ENCODE results near the gene SPOCK3. TPM values are rescaled to one million over a fixed set of nuclear protein-coding genes. Genes with fewer than 3 reads are reported as not detected.

Gene SPOCK3
- total and polyA plus RNA-seq, 2 donors (not counting 3 experiments of a cell fraction or from before 2014, with no cell fraction given) = 0.10 TPM; not detected in 1

- ChIA-PET CTCF (no interaction called here), POLR2A (no interaction called here)
- Histone ChIP-seq H3K36me3 (ENCODE audit: control insufficient read depth in 2 of 2, extremely low read depth in 1 of 2, insufficient read depth in 2 of 2, low read length in 2 of 2) (no peaks in the 10 kb centered on the region), H3K4me2 (ENCODE audit: insufficient read depth, low read length) (no peak overlapping the region), H4K20me1 (replicated peaks; ENCODE audit: control insufficient read depth, extremely low read depth, insufficient read depth, low read length) (no peaks in the 10 kb centered on the region), H3K9ac (replicated peaks; ENCODE audit: extremely low read depth, insufficient read depth, low read length) (no peak overlapping the region), H3K9me1 (replicated peaks; ENCODE audit: control insufficient read depth, extremely low read depth, insufficient read depth, low read length) (no peaks in the 10 kb centered on the region), H3K79me2 (ENCODE audit: control insufficient read depth, insufficient read depth, low read length) (no peaks in the 10 kb centered on the region), H3K4me3 (replicated peaks in 1 of 3; ENCODE audit: insufficient read depth in 1 of 3, low read depth in 1 of 3, low read length in 3 of 3) (no peak overlapping the region), H3K9me3 (replicated peaks; ENCODE audit: control insufficient read depth, insufficient read depth, low read length) (no peaks in the 10 kb centered on the region), H3K27me3 (ENCODE audit: control insufficient read depth in 2 of 2, insufficient read depth in 2 of 2, low read length in 2 of 2) (no peaks in the 10 kb centered on the region), H2AFZ (ENCODE audit: low read depth, low read length) (no peak overlapping the region), H3K27ac (ENCODE audit: insufficient read depth, low read depth, low read length) (no peak overlapping the region), H3K4me1 (ENCODE audit: control insufficient read depth, extremely low read depth, insufficient read depth, low read length) (no peaks in the 10 kb centered on the region)
- intact Hi-C loops (cut with micrococcal nuclease) = no loop called here
- BruUV-seq (replicated peaks) = no TSS peak
- no peak for DNase-seq (ENCODE audit: low read depth, low spot score)
- FAIRE-seq = no peak
- dilution Hi-C loops (cut with MboI; ENCODE audit: extremely low pct_ligation_motif_present, low sequenced_read_pairs) = no loop called here
- TF ChIP-seq, protein P1, sequence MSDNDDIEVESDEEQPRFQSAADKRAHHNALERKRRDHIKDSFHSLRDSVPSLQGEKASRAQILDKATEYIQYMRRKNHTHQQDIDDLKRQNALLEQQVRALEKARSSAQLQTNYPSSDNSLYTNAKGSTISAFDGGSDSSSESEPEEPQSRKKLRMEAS (IDR thresholded peaks at IDR 0.05; ENCODE audit: insufficient read depth, insufficient read length) = no peak
- no peak for TF ChIP-seq POLR2A (IDR thresholded peaks at IDR 0.05; ENCODE audit: low read depth, low read length)
- TF ChIP-seq FOS (IDR thresholded peaks at IDR 0.05; ENCODE audit: borderline replicate concordance, insufficient read depth, low read length) = no peak
- TF ChIP-seq JUN (IDR thresholded peaks at IDR 0.05; ENCODE audit: borderline replicate concordance, insufficient read depth, insufficient read length, low read depth) = no peak
- TF ChIP-seq, protein P2, sequence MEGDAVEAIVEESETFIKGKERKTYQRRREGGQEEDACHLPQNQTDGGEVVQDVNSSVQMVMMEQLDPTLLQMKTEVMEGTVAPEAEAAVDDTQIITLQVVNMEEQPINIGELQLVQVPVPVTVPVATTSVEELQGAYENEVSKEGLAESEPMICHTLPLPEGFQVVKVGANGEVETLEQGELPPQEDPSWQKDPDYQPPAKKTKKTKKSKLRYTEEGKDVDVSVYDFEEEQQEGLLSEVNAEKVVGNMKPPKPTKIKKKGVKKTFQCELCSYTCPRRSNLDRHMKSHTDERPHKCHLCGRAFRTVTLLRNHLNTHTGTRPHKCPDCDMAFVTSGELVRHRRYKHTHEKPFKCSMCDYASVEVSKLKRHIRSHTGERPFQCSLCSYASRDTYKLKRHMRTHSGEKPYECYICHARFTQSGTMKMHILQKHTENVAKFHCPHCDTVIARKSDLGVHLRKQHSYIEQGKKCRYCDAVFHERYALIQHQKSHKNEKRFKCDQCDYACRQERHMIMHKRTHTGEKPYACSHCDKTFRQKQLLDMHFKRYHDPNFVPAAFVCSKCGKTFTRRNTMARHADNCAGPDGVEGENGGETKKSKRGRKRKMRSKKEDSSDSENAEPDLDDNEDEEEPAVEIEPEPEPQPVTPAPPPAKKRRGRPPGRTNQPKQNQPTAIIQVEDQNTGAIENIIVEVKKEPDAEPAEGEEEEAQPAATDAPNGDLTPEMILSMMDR (IDR thresholded peaks at IDR 0.05; ENCODE audit: extremely low read depth in 1 of 2, insufficient read depth in 1 of 2, low read depth in 1 of 2, low read length in 2 of 2) = no peak
- TF ChIP-seq MYC (IDR thresholded peaks at IDR 0.05; ENCODE audit: low read depth, low read length) = no peak
- TF ChIP-seq GATA2 (IDR thresholded peaks at IDR 0.05; ENCODE audit: insufficient read depth, insufficient read length, low read depth, low read length) = no peak
- TF ChIP-seq POLR2AphosphoS5 (IDR thresholded peaks at IDR 0.05; ENCODE audit: insufficient read depth, low read depth, low read length) = no peak
- no peak for TF ChIP-seq EZH2 (IDR thresholded peaks at IDR 0.05; ENCODE audit: borderline replicate concordance, low read depth, low read length, severe bottlenecking)
Measured at GRCh38 chr4:166724369-166724768, 509.9 kb downstream of the SPOCK3 start.
